Glutamatergic neuron (in vitro differentiated cells): ENCODE data around the gene HYAL1. TPM values are rescaled to one million over a fixed set of nuclear protein-coding genes. Genes with fewer than 3 reads are reported as not detected.
A peak's percentile ranks its signal among the peaks of the same experiment; 100 is the strongest.

Experiments used
- DNase-seq: peaks from one replicate; pipeline ENCODE4 v3.0.0; 2022
- H3K27ac Mint-ChIP-seq: one replicate; pipeline ENCODE4 v1.8.0; 2020; ENCODE audit warnings: mild to moderate bottlenecking, mixed read lengths, inconsistent platforms; ENCODE audit not compliant: unreplicated experiment
- H3K27me3 Mint-ChIP-seq: one replicate; pipeline ENCODE4 v1.8.0; 2020; ENCODE audit warnings: mild to moderate bottlenecking, moderate library complexity, mixed read lengths, inconsistent platforms; ENCODE audit not compliant: unreplicated experiment
- H3K36me3 Mint-ChIP-seq: one replicate; pipeline ENCODE4 v1.8.0; 2020; ENCODE audit warnings: mild to moderate bottlenecking, mixed read lengths, inconsistent platforms; ENCODE audit not compliant: unreplicated experiment
- H3K4me1 Mint-ChIP-seq: one replicate; pipeline ENCODE4 v1.8.0; 2020; ENCODE audit warnings: mild to moderate bottlenecking, low read depth, mixed read lengths, inconsistent platforms; ENCODE audit not compliant: unreplicated experiment
- H3K4me3 Mint-ChIP-seq: one replicate; pipeline ENCODE4 v1.8.0; 2020; ENCODE audit warnings: mild to moderate bottlenecking, mixed read lengths, inconsistent platforms; ENCODE audit not compliant: unreplicated experiment
- H3K9me3 Mint-ChIP-seq: one replicate; pipeline ENCODE4 v1.8.0; 2020; ENCODE audit warnings: mild to moderate bottlenecking, moderate library complexity, mixed read lengths, inconsistent platforms; ENCODE audit not compliant: unreplicated experiment
- total RNA-seq: library from RNA; stranded (reverse); fragmentation: NEBNext Ultra II Directional; extraction: Animal tissue kit (Norgen Biotek cat#: 25700); gene quantifications from one replicate; pipeline ENCODE4 v1.2.1, GENCODE V29; 2021; ENCODE audit not compliant: unreplicated experiment
- TF ChIP-seq, protein P1 (sequence below): fragments of 200-600 bp; sonication (generic); IDR thresholded peaks from one replicate; pipeline ENCODE4 v1.5.0; 2021; ENCODE audit not compliant: partially characterized antibody, unreplicated experiment

HYAL1 gene
- total RNA-seq, 1 donor from 2014 or later: 0.96 TPM

DNA sequence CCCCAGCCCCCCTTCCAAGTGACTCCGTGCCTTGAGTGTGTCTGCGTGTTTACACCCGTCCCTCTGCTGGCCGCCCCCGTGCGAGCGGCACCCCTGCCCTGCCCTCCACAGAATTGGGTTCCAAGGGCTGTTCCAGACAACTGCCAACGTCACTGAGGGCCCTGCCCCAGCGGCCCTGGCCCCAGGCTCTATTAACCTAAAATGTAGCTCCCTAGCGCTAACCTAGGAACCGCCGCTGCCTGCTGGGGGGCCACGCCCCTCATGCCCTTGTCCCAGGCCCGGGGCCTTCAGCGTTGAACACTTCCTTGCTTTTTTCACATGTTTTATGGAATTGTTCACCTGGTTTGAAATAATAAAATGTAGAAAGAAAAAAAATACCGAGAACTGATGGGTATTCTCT, 44.4 kb downstream of the HYAL1 start:
- TF ChIP-seq, protein P1, sequence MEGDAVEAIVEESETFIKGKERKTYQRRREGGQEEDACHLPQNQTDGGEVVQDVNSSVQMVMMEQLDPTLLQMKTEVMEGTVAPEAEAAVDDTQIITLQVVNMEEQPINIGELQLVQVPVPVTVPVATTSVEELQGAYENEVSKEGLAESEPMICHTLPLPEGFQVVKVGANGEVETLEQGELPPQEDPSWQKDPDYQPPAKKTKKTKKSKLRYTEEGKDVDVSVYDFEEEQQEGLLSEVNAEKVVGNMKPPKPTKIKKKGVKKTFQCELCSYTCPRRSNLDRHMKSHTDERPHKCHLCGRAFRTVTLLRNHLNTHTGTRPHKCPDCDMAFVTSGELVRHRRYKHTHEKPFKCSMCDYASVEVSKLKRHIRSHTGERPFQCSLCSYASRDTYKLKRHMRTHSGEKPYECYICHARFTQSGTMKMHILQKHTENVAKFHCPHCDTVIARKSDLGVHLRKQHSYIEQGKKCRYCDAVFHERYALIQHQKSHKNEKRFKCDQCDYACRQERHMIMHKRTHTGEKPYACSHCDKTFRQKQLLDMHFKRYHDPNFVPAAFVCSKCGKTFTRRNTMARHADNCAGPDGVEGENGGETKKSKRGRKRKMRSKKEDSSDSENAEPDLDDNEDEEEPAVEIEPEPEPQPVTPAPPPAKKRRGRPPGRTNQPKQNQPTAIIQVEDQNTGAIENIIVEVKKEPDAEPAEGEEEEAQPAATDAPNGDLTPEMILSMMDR: no peak
- Mint-ChIP-seq H3K36me3 (no peaks in the 10 kb centered on the region), H3K9me3 (peaks cover 14% of the 10 kb centered on the region), H3K4me3 (no peak overlapping the region), H3K4me1 (peaks cover 10% of the 10 kb centered on the region), H3K27me3 (peaks cover 16% of the 10 kb centered on the region), H3K27ac (peak overlapping the region; percentile 96)
- DNase-seq: no peak

DNA sequence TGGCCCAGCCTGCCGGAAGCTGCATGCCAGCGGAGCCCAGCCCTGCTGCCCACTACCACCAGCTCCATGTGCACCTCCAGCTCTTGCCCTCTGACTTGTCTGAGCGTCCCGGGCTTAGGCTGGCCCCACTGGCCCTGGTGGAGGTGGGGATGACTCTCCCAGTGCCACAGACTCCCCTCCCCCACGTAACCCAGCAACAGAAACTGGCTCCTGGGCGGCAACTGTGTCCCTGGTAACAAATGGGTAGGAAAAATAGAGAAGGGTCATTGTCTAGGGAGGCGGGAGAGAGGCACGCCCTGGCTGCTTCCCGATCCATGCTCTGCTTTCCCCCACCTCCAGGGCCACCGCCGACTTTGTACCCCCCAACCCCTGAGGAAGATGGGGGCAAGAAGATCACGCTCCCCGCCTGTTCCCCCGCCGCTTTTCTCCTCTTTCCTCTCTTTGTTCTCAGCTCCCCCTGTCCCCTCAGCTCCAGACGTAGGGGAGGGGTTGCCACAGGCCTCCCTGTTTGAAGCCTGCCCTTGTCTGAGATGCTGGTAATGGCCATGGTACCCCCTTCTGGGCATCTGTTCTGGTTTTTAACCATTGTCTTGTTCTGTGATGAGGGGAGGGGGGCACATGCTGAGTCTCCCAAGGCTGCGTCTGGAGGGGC, 45.2 kb downstream of the HYAL1 start:
- Mint-ChIP-seq H3K4me3 (no peak overlapping the region), H3K27me3 (peaks cover 20% of the 10 kb centered on the region), H3K36me3 (no peaks in the 10 kb centered on the region), H3K27ac (peak overlapping the region; percentile 96), H3K4me1 (peaks cover 12% of the 10 kb centered on the region), H3K9me3 (peaks cover 14% of the 10 kb centered on the region)
- TF ChIP-seq, protein P1: no peak
- DNase-seq: no peak

DNA sequence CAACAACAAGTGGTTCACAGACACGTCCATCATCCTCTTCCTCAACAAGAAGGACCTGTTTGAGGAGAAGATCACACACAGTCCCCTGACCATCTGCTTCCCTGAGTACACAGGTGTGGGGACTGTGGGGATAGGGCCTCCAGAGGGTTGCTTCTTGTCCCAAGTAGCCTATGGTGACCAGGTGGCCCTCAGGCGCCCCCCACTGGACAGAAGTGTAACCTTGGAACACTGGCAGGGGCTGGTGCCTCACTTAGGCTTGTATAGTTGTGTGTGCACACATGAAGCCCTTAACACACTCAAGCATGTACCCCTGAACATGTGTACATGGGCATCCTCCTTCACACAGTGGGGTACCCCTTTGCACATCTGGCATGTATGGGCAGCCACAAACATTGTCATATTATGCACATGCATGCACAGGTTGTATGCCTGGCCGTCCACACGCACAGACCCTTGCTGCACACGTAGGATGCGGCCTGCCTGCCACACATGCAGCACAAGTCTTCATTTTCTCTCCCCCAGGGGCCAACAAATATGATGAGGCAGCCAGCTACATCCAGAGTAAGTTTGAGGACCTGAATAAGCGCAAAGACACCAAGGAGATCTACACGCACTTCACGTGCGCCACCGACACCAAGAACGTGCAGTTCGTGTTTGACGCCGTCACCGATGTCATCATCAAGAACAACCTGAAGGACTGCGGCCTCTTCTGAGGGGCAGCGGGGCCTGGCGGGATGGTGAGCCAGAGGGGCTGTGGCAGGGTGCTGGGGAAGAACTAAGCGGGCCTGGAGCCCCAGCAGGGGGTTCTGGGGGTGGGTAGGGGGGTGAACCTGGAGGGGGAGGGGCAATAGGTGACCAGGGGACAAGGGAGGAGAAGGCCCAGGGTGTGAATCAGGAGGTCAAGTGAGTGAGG, 46.1 kb downstream of the HYAL1 start:
- Mint-ChIP-seq H3K4me3 (peak overlapping the region; percentile 6), H3K27me3 (peaks cover 15% of the 10 kb centered on the region), H3K36me3 (no peaks in the 10 kb centered on the region), H3K27ac (peak overlapping the region; percentile 84), H3K9me3 (peaks cover 11% of the 10 kb centered on the region), H3K4me1 (peaks cover 12% of the 10 kb centered on the region)
- peak; percentile 75 for DNase-seq
- TF ChIP-seq, protein P1: peak; percentile 57

DNA sequence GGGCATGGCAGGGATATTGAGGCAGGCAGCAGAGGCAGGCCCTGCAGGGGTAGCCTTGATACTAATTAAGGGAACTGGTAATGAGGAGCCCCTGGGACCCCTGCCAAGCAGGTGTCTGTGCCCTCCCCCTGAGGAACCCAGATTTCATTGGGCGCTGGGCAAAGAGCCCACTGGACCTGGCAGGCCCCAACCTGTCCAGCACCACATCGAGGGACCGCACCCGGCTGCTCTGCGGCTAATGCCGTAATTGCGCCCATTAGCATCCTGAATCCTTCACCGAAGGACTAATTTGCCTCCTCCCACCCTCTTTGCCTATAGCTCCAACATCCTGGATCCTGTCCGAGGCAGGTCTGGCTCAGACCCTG, 48.1 kb downstream of the HYAL1 start:
- Mint-ChIP-seq H3K27me3 (peaks cover 15% of the 10 kb centered on the region), H3K4me1 (peaks cover 15% of the 10 kb centered on the region), H3K27ac (no peak overlapping the region), H3K36me3 (no peaks in the 10 kb centered on the region), H3K9me3 (peaks cover 11% of the 10 kb centered on the region), H3K4me3 (no peak overlapping the region)
- no peak for DNase-seq
- TF ChIP-seq, protein P1: no peak
